ENCODE measurements around the gene NAA15.

GRCh38 chr4:139324620-139325019 is 23.3 kb downstream of the NAA15 start:
- TF ChIP-seq EZH2 (IDR thresholded peaks at IDR 0.05; ENCODE audit: insufficient read depth, poor library complexity, severe bottlenecking) (no peak), EZH2phosphoT487 (IDR thresholded peaks at IDR 0.05; ENCODE audit: insufficient read depth, low read depth) (no peak)
